ENCODE measurements around the gene SCYGR5.
A peak's percentile ranks its signal among the peaks of the same experiment; 100 is the strongest.

The SCYGR5 gene

GRCh38 chr2:227703961-227704360, 37.4 kb downstream of the SCYGR5 start:
- TF ChIP-seq, protein P1, sequence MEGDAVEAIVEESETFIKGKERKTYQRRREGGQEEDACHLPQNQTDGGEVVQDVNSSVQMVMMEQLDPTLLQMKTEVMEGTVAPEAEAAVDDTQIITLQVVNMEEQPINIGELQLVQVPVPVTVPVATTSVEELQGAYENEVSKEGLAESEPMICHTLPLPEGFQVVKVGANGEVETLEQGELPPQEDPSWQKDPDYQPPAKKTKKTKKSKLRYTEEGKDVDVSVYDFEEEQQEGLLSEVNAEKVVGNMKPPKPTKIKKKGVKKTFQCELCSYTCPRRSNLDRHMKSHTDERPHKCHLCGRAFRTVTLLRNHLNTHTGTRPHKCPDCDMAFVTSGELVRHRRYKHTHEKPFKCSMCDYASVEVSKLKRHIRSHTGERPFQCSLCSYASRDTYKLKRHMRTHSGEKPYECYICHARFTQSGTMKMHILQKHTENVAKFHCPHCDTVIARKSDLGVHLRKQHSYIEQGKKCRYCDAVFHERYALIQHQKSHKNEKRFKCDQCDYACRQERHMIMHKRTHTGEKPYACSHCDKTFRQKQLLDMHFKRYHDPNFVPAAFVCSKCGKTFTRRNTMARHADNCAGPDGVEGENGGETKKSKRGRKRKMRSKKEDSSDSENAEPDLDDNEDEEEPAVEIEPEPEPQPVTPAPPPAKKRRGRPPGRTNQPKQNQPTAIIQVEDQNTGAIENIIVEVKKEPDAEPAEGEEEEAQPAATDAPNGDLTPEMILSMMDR (IDR thresholded peaks at IDR 0.05; ENCODE audit: low read depth, low read length), result no peak
- DNase-seq (ENCODE audit: low read depth in 2 of 2), result peak; percentile 31 to 57

GRCh38 chr2:227706859-227707258, 40.3 kb downstream of the SCYGR5 start:
- no peak overlapping the region for H3K4me3 ChIP-seq (replicated peaks in 1 of 2; ENCODE audit: low read depth in 2 of 2, low read length in 2 of 2)
- TF ChIP-seq, protein P1 (IDR thresholded peaks at IDR 0.05; ENCODE audit: low read depth, low read length), result no peak
- no peak for DNase-seq (ENCODE audit: low read depth in 2 of 2)

More at GRCh38 chr2:227703961-227704360, 37.4 kb downstream of the SCYGR5 start:
- H3K4me3 ChIP-seq (replicated peaks in 1 of 2; ENCODE audit: low read depth in 2 of 2, low read length in 2 of 2), result no peak overlapping the region

- no peak overlapping the region for H3K4me3 ChIP-seq (replicated peaks in 1 of 2; ENCODE audit: low read depth in 2 of 2, low read length in 2 of 2)
- TF ChIP-seq, protein P1 (IDR thresholded peaks at IDR 0.05; ENCODE audit: low read depth, low read length), result no peak
- DNase-seq (ENCODE audit: low read depth in 2 of 2), result no peak
These were observed 40.8 kb downstream of the SCYGR5 start for GRCh38 chr2:227707390-227707789.

DNA sequence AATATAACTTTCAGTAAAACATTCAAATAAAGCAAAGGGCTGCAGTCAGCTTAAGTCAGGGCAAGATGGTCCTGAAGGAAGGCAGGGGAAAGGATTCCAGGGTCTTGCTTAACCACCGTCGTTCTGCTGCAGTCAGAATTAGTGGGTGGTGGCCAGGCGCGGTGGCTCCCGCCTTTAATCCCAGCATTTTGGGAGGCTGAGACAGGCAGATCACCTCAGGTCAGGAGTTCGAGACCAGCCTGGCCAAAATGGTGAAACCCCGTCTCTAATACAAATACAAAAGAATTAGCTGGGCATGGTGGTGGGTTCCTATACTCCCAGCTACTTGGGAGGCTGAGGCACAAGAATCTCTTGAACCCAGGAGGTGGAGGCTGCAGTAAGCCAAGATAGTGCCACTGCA, 44.4 kb downstream of the SCYGR5 start:
- no peak for DNase-seq (ENCODE audit: low read depth in 2 of 2)
- H3K4me3 ChIP-seq (replicated peaks in 1 of 2; ENCODE audit: low read depth in 2 of 2, low read length in 2 of 2), result no peak overlapping the region
- TF ChIP-seq, protein P1 (IDR thresholded peaks at IDR 0.05; ENCODE audit: low read depth, low read length), result no peak

GRCh38 chr2:227713291-227713690, 46.7 kb downstream of the SCYGR5 start:
- no peak overlapping the region for H3K4me3 ChIP-seq (replicated peaks in 1 of 2; ENCODE audit: low read depth in 2 of 2, low read length in 2 of 2)
- TF ChIP-seq, protein P1 (IDR thresholded peaks at IDR 0.05; ENCODE audit: low read depth, low read length), result no peak
- no peak for DNase-seq (ENCODE audit: low read depth in 2 of 2)

DNA sequence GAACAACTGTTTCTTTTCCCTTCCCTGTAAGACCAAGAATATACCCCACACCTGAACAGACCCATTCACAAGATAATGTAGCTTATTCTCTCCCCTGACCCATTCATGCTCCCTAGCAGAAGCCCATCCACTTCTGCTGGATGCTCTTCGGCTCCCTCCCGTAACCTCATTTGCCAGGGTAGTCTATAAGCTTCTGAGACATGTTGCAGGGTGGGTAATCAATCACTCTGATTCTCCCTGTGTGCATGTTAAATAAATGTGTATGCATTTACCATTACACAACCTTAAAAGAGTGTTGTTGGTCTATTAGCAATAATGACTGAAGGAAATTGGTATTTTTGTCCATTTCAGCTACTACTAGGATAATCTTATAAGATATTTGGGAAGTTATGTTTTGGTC, 49.9 kb downstream of the SCYGR5 start:
- TF ChIP-seq, protein P1 (IDR thresholded peaks at IDR 0.05; ENCODE audit: low read depth, low read length), result no peak
- no peak overlapping the region for H3K4me3 ChIP-seq (replicated peaks in 1 of 2; ENCODE audit: low read depth in 2 of 2, low read length in 2 of 2)
- DNase-seq (ENCODE audit: low read depth in 2 of 2), result no peak

Data from cardiac fibroblast (primary cell).